Suprapubic skin (tissue), 3 donors: ENCODE results near the gene MAGOH.

ENCODE experiments used
- CTCF ChIP-seq, 2 donors: fragments of 200-600 bp in 1 of 2; fragments of 450-650 bp in 1 of 2; sonication (generic) in 1 of 2; IDR thresholded peaks; one replicate each; pipeline ENCODE4 v1.5.1; 2016 to 2019; ENCODE audit warnings: antibody characterized with exemption in 2 of 2, mild to moderate bottlenecking in 1 of 2, moderate library complexity in 1 of 2
- POLR2A ChIP-seq, 2 donors: fragments of 450-650 bp; IDR thresholded peaks; one replicate each; pipeline ENCODE4 v1.6.1; 2017; ENCODE audit warnings: antibody characterized with exemption in 2 of 2, mild to moderate bottlenecking in 2 of 2, moderate library complexity in 2 of 2

GRCh38 chr1:53276153-53276901, 38.0 kb upstream of the MAGOH start:
- no peak for TF ChIP-seq POLR2A (IDR thresholded peaks at IDR 0.05)
- no peak for TF ChIP-seq CTCF (IDR thresholded peaks at IDR 0.05)
